Calu3 (cell line): Measurements from ENCODE around the gene IGF1R. TPM values are rescaled to one million over a fixed set of nuclear protein-coding genes. Genes with fewer than 3 reads are reported as not detected.

Experiments
- BruUV-seq: library from RNA; stranded (reverse); fragments of 400-500 nt; replicated peaks from 2 replicates; lab custom pipeline; 2021; lab: Mats Ljungman, UMichigan
- CTCF ChIA-PET: fragments of 300-600 bp; sonication (Branson Sonifier 250); formaldehyde crosslinking; loops from one replicate; lab custom pipeline; 2022; ENCODE audit warnings: antibody characterized with exemption; lab: Charles Lee
- DNase-seq: peaks from one replicate; pipeline ENCODE4 v3.0.0; 2022
- H3K27ac Mint-ChIP-seq: one replicate; pipeline ENCODE4 v1.8.0; 2022; ENCODE audit warnings: mixed read lengths; ENCODE audit not compliant: unreplicated experiment
- H3K27me3 Mint-ChIP-seq: one replicate; pipeline ENCODE4 v1.8.0; 2022; ENCODE audit warnings: mixed read lengths; ENCODE audit not compliant: unreplicated experiment
- H3K36me3 Mint-ChIP-seq: one replicate; pipeline ENCODE4 v1.8.0; 2022; ENCODE audit warnings: mild to moderate bottlenecking, moderate library complexity, mixed read lengths; ENCODE audit not compliant: insufficient read depth, unreplicated experiment
- H3K4me1 Mint-ChIP-seq: one replicate; pipeline ENCODE4 v1.8.0; 2022; ENCODE audit warnings: mild to moderate bottlenecking, low read depth, mixed read lengths; ENCODE audit not compliant: unreplicated experiment
- H3K4me3 Mint-ChIP-seq: one replicate; pipeline ENCODE4 v1.8.0; 2022; ENCODE audit warnings: mild to moderate bottlenecking, low read depth, moderate library complexity, mixed read lengths; ENCODE audit not compliant: unreplicated experiment
- H3K9me3 Mint-ChIP-seq: one replicate; pipeline ENCODE4 v1.8.0; 2022; ENCODE audit warnings: low read depth, mixed read lengths; ENCODE audit not compliant: unreplicated experiment
- intact Hi-C: fragments of 100-400 bp; cut with micrococcal nuclease; formaldehyde crosslinking; loops from one replicate; pipeline ENCODE4 v1.10.0; 2022; ENCODE audit not compliant: unreplicated experiment
- total RNA-seq: library from RNA; stranded (reverse); gene quantifications from 2 replicates; pipeline ENCODE4 v1.2.3, GENCODE V29; 2022
- TF ChIP-seq, protein P1 (sequence below): fragments of 200-600 bp; IDR thresholded peaks from one replicate; pipeline ENCODE4 v1.8.0; 2022; ENCODE audit warnings: antibody characterized with exemption; ENCODE audit not compliant: unreplicated experiment

Gene IGF1R
- total RNA-seq, 1 experiment from 2014 or later: 73.9 TPM

DNA sequence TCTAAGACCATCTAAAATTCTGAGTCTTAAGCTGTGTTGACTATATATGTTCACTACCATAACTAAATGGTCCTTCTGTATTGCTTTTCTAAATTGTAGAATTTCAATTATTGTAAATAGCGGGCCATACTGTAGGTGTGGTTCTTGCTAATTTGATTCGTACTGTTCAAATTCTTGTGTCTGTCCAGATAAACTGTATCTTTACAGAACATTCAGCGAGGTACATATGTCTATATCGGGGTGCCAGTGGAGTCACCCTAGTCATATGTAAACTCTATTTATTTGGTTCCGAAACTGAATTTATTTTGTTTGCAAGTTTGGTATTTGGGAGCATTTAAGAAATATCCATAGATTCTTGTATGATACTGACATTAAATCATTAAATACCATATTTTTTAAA, 69.0 kb downstream of the IGF1R start:
- no peaks in the 10 kb centered on the region for H3K27me3 Mint-ChIP-seq
- intact Hi-C loops: no loop called here
- no peaks in the 10 kb centered on the region for H3K36me3 Mint-ChIP-seq
- no peaks in the 10 kb centered on the region for H3K9me3 Mint-ChIP-seq
- no peak overlapping the region for H3K27ac Mint-ChIP-seq
- CTCF ChIA-PET: no interaction called here
- H3K4me1 Mint-ChIP-seq: peaks cover 48% of the 10 kb centered on the region
- TF ChIP-seq, protein P1, sequence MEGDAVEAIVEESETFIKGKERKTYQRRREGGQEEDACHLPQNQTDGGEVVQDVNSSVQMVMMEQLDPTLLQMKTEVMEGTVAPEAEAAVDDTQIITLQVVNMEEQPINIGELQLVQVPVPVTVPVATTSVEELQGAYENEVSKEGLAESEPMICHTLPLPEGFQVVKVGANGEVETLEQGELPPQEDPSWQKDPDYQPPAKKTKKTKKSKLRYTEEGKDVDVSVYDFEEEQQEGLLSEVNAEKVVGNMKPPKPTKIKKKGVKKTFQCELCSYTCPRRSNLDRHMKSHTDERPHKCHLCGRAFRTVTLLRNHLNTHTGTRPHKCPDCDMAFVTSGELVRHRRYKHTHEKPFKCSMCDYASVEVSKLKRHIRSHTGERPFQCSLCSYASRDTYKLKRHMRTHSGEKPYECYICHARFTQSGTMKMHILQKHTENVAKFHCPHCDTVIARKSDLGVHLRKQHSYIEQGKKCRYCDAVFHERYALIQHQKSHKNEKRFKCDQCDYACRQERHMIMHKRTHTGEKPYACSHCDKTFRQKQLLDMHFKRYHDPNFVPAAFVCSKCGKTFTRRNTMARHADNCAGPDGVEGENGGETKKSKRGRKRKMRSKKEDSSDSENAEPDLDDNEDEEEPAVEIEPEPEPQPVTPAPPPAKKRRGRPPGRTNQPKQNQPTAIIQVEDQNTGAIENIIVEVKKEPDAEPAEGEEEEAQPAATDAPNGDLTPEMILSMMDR: no peak
- H3K4me3 Mint-ChIP-seq: no peak overlapping the region
- BruUV-seq: no TSS peak
- DNase-seq: no peak

DNA sequence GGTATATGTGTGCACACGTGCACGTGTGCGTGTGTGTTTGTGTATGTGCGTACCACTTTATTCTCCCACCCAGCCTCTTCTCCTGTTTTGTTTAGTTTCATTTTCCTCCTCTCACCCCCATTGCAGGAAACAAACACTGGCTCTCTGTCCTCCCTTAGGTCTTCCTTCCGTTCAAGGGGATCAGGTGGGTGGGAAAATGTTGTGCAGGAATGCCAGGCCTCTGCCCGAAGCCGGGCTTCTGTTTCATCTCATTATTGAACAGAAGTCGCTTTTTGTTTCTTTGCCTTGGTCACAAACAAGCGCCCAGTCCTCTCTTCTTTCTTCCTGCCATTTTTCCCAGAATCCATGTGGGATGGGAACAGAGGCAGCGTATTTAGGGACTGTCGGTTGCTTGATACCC, 69.6 kb downstream of the IGF1R start:
- BruUV-seq: no TSS peak
- Mint-ChIP-seq H3K27me3 (no peaks in the 10 kb centered on the region), H3K4me1 (peaks cover 52% of the 10 kb centered on the region), H3K36me3 (no peaks in the 10 kb centered on the region), H3K27ac (no peak overlapping the region), H3K4me3 (no peak overlapping the region), H3K9me3 (no peaks in the 10 kb centered on the region)
- no peak for DNase-seq
- TF ChIP-seq, protein P1: no peak
- CTCF ChIA-PET: interaction anchor here (1.1 kb wide), 1 partner anchor 10 kb away, joined by 6 read pairs; no protein-coding TSS in a partner anchor
- intact Hi-C loops: no loop called here

DNA sequence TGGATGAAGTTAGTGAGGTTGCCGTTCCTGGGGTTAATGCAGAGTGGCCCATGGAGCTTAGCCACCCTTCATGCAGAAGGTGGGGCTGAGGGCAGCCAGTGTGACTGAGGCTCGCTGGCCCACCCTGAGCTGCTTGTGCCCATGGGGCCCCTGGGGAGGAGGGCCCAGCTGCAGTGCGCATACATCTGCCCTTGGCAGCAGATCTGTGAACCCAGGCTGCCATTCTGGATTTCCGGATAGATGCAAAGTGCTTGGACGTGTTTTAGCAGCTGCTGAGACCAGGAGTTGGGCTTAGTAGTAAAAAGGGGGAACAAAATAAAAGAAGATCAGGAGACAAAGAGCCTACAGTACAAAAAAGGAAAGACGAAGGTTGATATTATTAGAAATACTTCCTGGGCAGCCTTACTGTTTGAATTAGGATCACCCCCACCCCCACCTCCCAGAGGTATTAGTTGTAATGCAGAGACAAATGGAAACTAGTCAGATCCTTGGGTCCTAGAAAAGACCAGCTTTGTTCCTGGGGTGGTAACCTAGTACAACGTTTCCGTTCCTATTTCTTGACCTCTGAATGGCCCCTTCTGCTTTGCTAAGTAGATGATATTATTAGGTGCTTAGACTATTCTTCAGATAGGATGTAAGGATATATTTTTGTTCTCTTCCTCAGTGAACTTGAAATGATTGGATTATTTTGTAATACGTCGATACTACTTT, 70.2 kb downstream of the IGF1R start:
- H3K9me3 Mint-ChIP-seq: no peaks in the 10 kb centered on the region
- intact Hi-C loops: no loop called here
- no peaks in the 10 kb centered on the region for H3K27me3 Mint-ChIP-seq
- H3K27ac Mint-ChIP-seq: no peak overlapping the region
- CTCF ChIA-PET: interaction anchor here (0.6 to 1.1 kb wide), 3 partner anchors 10 to 90 kb away, joined by 3 to 8 read pairs (median 6); no protein-coding TSS in a partner anchor
- BruUV-seq: no TSS peak
- no peaks in the 10 kb centered on the region for H3K36me3 Mint-ChIP-seq
- H3K4me1 Mint-ChIP-seq: peaks cover 52% of the 10 kb centered on the region
- DNase-seq: no peak
- TF ChIP-seq, protein P1: no peak
- H3K4me3 Mint-ChIP-seq: no peak overlapping the region

DNA sequence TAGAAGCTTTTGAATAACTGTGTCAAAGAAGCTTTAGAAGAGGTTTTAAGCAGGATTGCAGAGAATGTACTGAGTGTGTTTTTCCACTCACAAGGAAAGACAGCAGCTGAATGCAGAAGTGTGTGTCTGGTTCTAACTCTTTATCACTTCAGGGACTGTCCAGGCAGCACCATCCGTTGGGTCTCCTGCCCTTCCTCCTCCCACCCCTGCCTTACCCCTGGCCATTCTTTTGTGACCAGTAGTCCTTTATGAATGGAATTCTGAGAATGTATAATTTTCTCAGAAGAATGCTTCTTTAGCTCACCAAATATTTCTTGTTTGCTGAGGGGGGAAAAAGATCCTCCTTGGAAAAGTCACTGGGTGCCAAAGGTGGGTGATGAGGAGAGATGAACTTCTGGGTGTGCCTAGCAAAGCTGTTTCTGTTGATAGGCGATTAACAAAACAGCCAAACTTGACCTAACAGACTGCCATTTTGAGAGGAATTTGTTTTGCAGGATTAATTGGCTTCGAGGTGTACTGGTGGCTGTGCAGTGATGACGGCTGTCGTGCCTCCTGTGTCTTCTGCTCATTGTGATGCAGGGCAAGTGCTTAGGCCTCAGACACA, 70.9 kb downstream of the IGF1R start:
- H3K27ac Mint-ChIP-seq: no peak overlapping the region
- no TSS peak for BruUV-seq
- intact Hi-C loops: no loop called here
- H3K36me3 Mint-ChIP-seq: no peaks in the 10 kb centered on the region
- TF ChIP-seq, protein P1: no peak
- H3K4me1 Mint-ChIP-seq: peaks cover 52% of the 10 kb centered on the region
- no peak overlapping the region for H3K4me3 Mint-ChIP-seq
- no peak for DNase-seq
- no peaks in the 10 kb centered on the region for H3K9me3 Mint-ChIP-seq
- H3K27me3 Mint-ChIP-seq: no peaks in the 10 kb centered on the region
- CTCF ChIA-PET: interaction anchor here (0.6 to 1.1 kb wide), 3 partner anchors 9 to 90 kb away, joined by 3 to 8 read pairs (median 6); no protein-coding TSS in a partner anchor
